Measurements from ENCODE around the gene GRK4.

The GRK4 gene

GRCh38 chr4:3013839-3014350, 50.5 kb downstream of the GRK4 start:
- no peak for DNase-seq (ENCODE audit: low spot score)

GRCh38 chr4:3016961-3017360, 53.6 kb downstream of the GRK4 start:
- no peak for DNase-seq (ENCODE audit: low spot score)

GRCh38 chr4:3017504-3017903, 54.1 kb downstream of the GRK4 start:
- no peak for DNase-seq (ENCODE audit: low spot score)

- no peak for DNase-seq (ENCODE audit: low spot score)
Observed at GRCh38 chr4:3019145-3019846, 55.9 kb downstream of the GRK4 start.

GRCh38 chr4:3021127-3021526, 57.8 kb downstream of the GRK4 start:
- no peak for DNase-seq (ENCODE audit: low spot score)

GRCh38 chr4:3021627-3022026, 58.3 kb downstream of the GRK4 start:
- DNase-seq (ENCODE audit: low spot score) = no peak

GRCh38 chr4:3022112-3022511, 58.7 kb downstream of the GRK4 start:
- no peak for DNase-seq (ENCODE audit: low spot score)

GRCh38 chr4:3022651-3023050, 59.3 kb downstream of the GRK4 start:
- DNase-seq (ENCODE audit: low spot score) = no peak

- no peak for DNase-seq (ENCODE audit: low spot score)
Observed at GRCh38 chr4:3025881-3026280, 62.5 kb downstream of the GRK4 start.

GRCh38 chr4:3026540-3026939, 63.2 kb downstream of the GRK4 start:
- no peak for DNase-seq (ENCODE audit: low spot score)

- DNase-seq (ENCODE audit: low spot score) = no peak
Observed at GRCh38 chr4:3029464-3029863, 66.1 kb downstream of the GRK4 start.

GRCh38 chr4:3030566-3031356, 67.4 kb downstream of the GRK4 start:
- no peak for DNase-seq (ENCODE audit: low spot score)

- no peak for DNase-seq (ENCODE audit: low spot score)
Observed at GRCh38 chr4:3031357-3032082, 68.1 kb downstream of the GRK4 start.

GRCh38 chr4:3034231-3034630, 70.9 kb downstream of the GRK4 start:
- no peak for DNase-seq (ENCODE audit: low spot score)

GRCh38 chr4:3035249-3035648, 71.9 kb downstream of the GRK4 start:
- DNase-seq (ENCODE audit: low spot score) = no peak

- DNase-seq (ENCODE audit: low spot score) = no peak
Observed at GRCh38 chr4:3035674-3036073, 72.3 kb downstream of the GRK4 start.

GRCh38 chr4:3036131-3036952, 73.0 kb downstream of the GRK4 start:
- no peak for DNase-seq (ENCODE audit: low spot score)

- no peak for DNase-seq (ENCODE audit: low spot score)
Observed at GRCh38 chr4:3037957-3038461, 74.6 kb downstream of the GRK4 start.

- DNase-seq (ENCODE audit: low spot score) = no peak
Observed at GRCh38 chr4:3039706-3040366, 76.5 kb downstream of the GRK4 start.

GRCh38 chr4:3040452-3041191, 77.3 kb downstream of the GRK4 start:
- no peak for DNase-seq (ENCODE audit: low spot score)

Data from kidney capillary endothelial cell (primary cell).